ENCODE data around the gene KLHL22.
"Not testable (repeated sequence)": the region's sequence is repeated elsewhere in the genome, so short reads cannot be mapped to it uniquely, and the experiment has no call there.

Gene KLHL22

GRCh38 chr22:20509344-20510047 lies 13.9 kb upstream of the KLHL22 start:
- TF ChIP-seq EZH2 (optimal IDR thresholded peaks at IDR 0.05; ENCODE audit: low read depth, low read length) = no peak
- no peak for TF ChIP-seq EZH2phosphoT487 (IDR thresholded peaks at IDR 0.05; ENCODE audit: low read length)
- TF ChIP-seq, protein P1, sequence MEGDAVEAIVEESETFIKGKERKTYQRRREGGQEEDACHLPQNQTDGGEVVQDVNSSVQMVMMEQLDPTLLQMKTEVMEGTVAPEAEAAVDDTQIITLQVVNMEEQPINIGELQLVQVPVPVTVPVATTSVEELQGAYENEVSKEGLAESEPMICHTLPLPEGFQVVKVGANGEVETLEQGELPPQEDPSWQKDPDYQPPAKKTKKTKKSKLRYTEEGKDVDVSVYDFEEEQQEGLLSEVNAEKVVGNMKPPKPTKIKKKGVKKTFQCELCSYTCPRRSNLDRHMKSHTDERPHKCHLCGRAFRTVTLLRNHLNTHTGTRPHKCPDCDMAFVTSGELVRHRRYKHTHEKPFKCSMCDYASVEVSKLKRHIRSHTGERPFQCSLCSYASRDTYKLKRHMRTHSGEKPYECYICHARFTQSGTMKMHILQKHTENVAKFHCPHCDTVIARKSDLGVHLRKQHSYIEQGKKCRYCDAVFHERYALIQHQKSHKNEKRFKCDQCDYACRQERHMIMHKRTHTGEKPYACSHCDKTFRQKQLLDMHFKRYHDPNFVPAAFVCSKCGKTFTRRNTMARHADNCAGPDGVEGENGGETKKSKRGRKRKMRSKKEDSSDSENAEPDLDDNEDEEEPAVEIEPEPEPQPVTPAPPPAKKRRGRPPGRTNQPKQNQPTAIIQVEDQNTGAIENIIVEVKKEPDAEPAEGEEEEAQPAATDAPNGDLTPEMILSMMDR (IDR thresholded peaks at IDR 0.05; ENCODE audit: low read length) = no peak
- no peaks in the 10 kb centered on the region for H3K27me3 ChIP-seq (replicated peaks; ENCODE audit: insufficient read depth, low read length)
- DNase-seq = peak; percentile 65
- H3K9me3 ChIP-seq (replicated peaks; ENCODE audit: insufficient read depth, low read length) = no peaks in the 10 kb centered on the region
- H3K4me2 ChIP-seq (ENCODE audit: low read depth, low read length) = peak overlapping the region; percentile 73
- H3K9ac ChIP-seq (ENCODE audit: low read length) = peak overlapping the region; percentile 53; the same call in 1 of the 2 replicates
- no peak overlapping the region for H2AFZ ChIP-seq (ENCODE audit: low read length)
- peak overlapping the region; percentile 95 for H3K4me3 ChIP-seq (ENCODE audit: low read length)
- no peaks in the 10 kb centered on the region for H3K36me3 ChIP-seq (replicated peaks; ENCODE audit: insufficient read depth, low read length)
- H4K20me1 ChIP-seq (ENCODE audit: insufficient read depth, low read length) = peaks cover 30% of the 10 kb centered on the region
- H3K79me2 ChIP-seq (ENCODE audit: low read length) = peaks cover 71% of the 10 kb centered on the region
- no peaks in the 10 kb centered on the region for H3K9me2 ChIP-seq (replicated peaks; ENCODE audit: insufficient read depth, low read length)
- peaks cover 13% of the 10 kb centered on the region for H3F3A ChIP-seq (ENCODE audit: insufficient read depth, low read length)
- peaks cover 17% of the 10 kb centered on the region for H3K4me1 ChIP-seq (ENCODE audit: low read length)
- H3K27ac ChIP-seq (ENCODE audit: low read length) = peak overlapping the region; percentile 58; the same call in 1 of the 2 replicates

DNA sequence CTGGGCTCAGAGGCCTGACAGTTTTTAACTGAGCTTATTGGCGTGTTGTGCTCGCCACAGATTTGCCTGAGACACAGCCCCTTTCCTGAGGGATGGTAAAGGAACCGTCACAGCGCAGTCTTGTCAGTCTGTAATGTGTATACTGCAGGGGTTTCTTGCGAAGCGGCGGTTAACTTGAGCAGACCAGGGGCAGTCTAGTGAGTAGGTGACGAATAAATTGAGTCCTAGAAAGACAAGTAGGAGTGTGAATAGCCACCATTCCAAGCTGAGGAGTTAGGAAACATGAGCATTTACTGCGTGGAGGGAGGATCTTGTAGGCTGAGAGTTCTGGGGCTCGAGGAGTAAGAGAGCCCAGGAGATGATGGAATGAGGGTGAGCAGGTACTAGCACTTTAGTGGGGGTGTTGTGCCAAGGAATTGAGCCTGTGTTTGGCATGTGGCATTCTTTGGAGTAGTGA lies 13.2 kb upstream of the KLHL22 start:
- DNase-seq = no peak
- Histone ChIP-seq H3K4me3 (ENCODE audit: low read length) (peak overlapping the region; percentile 95), H3K9ac (ENCODE audit: low read length) (peak overlapping the region; percentile 53; the same call in 1 of the 2 replicates), H3K79me2 (ENCODE audit: low read length) (peaks cover 64% of the 10 kb centered on the region), H3K27me3 (replicated peaks; ENCODE audit: insufficient read depth, low read length) (no peaks in the 10 kb centered on the region), H3F3A (ENCODE audit: insufficient read depth, low read length) (peaks cover 13% of the 10 kb centered on the region), H3K4me1 (ENCODE audit: low read length) (peaks cover 17% of the 10 kb centered on the region), H3K9me3 (replicated peaks; ENCODE audit: insufficient read depth, low read length) (no peaks in the 10 kb centered on the region), H4K20me1 (ENCODE audit: insufficient read depth, low read length) (peaks cover 23% of the 10 kb centered on the region), H3K9me2 (replicated peaks; ENCODE audit: insufficient read depth, low read length) (no peaks in the 10 kb centered on the region), H2AFZ (ENCODE audit: low read length) (no peak overlapping the region), H3K36me3 (replicated peaks; ENCODE audit: insufficient read depth, low read length) (no peaks in the 10 kb centered on the region), H3K4me2 (ENCODE audit: low read depth, low read length) (peak overlapping the region; percentile 73), H3K27ac (ENCODE audit: low read length) (peak overlapping the region; percentile 58; the same call in 1 of the 2 replicates)
- TF ChIP-seq EZH2 (optimal IDR thresholded peaks at IDR 0.05; ENCODE audit: low read depth, low read length) = no peak
- TF ChIP-seq EZH2phosphoT487 (IDR thresholded peaks at IDR 0.05; ENCODE audit: low read length) = no peak
- TF ChIP-seq, protein P1 (IDR thresholded peaks at IDR 0.05; ENCODE audit: low read length) = no peak

DNA sequence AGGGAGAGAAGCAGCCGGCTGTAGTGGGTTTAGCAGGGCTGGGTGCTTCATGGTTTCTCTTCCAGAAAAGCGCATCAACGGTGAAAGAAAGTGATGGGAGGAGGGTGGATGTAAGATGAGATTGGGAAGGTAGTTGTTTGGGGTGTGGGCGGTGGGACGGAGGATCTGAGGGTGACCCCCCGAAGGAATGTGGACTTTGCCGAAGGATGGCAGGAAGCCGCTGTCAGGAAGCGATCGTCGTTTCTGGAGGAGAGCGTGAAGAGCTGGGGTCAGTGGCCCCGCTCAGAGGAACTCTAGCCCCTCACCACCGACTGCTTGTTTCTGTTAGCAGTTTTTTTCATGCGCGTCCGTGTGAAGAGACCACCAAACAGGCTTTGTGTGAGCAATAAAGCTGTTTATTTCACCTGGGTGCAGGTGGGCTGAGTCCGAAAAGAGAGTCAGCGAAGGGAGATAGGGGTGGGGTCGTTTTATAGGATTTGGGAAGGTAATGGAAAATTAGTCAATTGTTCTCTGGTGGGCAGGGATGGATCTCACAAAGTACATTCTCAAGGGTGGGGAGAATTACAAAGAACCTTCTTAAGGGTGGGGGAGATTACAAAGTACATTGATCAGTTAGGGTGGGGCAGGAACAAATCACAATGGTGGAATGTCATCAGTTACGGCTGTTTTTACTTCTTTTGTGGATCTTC lies 12.6 kb upstream of the KLHL22 start:
- peak overlapping the region; percentile 58 for H3K27ac ChIP-seq (ENCODE audit: low read length)
- H3K27me3 ChIP-seq (replicated peaks; ENCODE audit: insufficient read depth, low read length); H3K36me3 ChIP-seq (replicated peaks; ENCODE audit: insufficient read depth, low read length); H3K9me2 ChIP-seq (replicated peaks; ENCODE audit: insufficient read depth, low read length); DNase-seq; H3K9me3 ChIP-seq (replicated peaks; ENCODE audit: insufficient read depth, low read length): not testable (repeated sequence)
- peaks cover 17% of the 10 kb centered on the region for H3K4me1 ChIP-seq (ENCODE audit: low read length)
- peaks cover 22% of the 10 kb centered on the region for H4K20me1 ChIP-seq (ENCODE audit: insufficient read depth, low read length)
- peaks cover 58% of the 10 kb centered on the region for H3K79me2 ChIP-seq (ENCODE audit: low read length)
- peak overlapping the region; percentile 73 for H3K4me2 ChIP-seq (ENCODE audit: low read depth, low read length)
- peak overlapping the region; percentile 69 for H2AFZ ChIP-seq (ENCODE audit: low read length)
- peak overlapping the region; percentile 95 for H3K4me3 ChIP-seq (ENCODE audit: low read length)
- peaks cover 13% of the 10 kb centered on the region for H3F3A ChIP-seq (ENCODE audit: insufficient read depth, low read length)
- peak overlapping the region; percentile 91 for H3K9ac ChIP-seq (ENCODE audit: low read length)
